Activated CD4-positive, CD25-positive, alpha-beta regulatory T cell treated with anti-CD3 and anti-CD28 coated beads, Interleukin-2, amount 50 U/mL, for 72 hours (primary cell): Measurements from ENCODE around the gene HMGCL.
A peak's percentile ranks its signal among the peaks of the same experiment; 100 is the strongest.

Source experiments
- DNase-seq: peaks from one replicate; pipeline ENCODE4 v3.0.0; 2021

HMGCL gene

GRCh38 chr1:23772854-23773242, 52.4 kb downstream of the HMGCL start:
- no peak for DNase-seq

- DNase-seq: peak; percentile 88
Measured at GRCh38 chr1:23772049-23772853, 53.0 kb downstream of the HMGCL start.

- DNase-seq: no peak
Measured at GRCh38 chr1:23768733-23769132, 56.5 kb downstream of the HMGCL start.

GRCh38 chr1:23763041-23763577, 62.1 kb downstream of the HMGCL start:
- DNase-seq: no peak

- no peak for DNase-seq
Measured at GRCh38 chr1:23759277-23759676, 66.0 kb downstream of the HMGCL start.

- no peak for DNase-seq
Measured at GRCh38 chr1:23757812-23758211, 67.4 kb downstream of the HMGCL start.

GRCh38 chr1:23756676-23757075, 68.6 kb downstream of the HMGCL start:
- no peak for DNase-seq

- DNase-seq: no peak
Measured at GRCh38 chr1:23752909-23753308, 72.3 kb downstream of the HMGCL start.
